Measurements from ENCODE around the gene PJA2. TPM values are rescaled to one million over a fixed set of nuclear protein-coding genes. Genes with fewer than 3 reads are reported as not detected.

Gene PJA2
- polyA plus RNA-seq, 3 donors = 36.2 to 74.1 (median 49.7) TPM

GRCh38 chr5:109454731-109455505, 45.1 kb upstream of the PJA2 start:
- H3K27ac Mint-ChIP-seq = no peak overlapping the region
- Histone ChIP-seq H3K27ac (ENCODE audit: low read depth in 1 of 2, low read length in 2 of 2) (no peak overlapping the region), H3K27me3 (ENCODE audit: control insufficient read depth in 2 of 2, insufficient read depth in 2 of 2, low read length in 2 of 2) (no peaks in the 10 kb centered on the region), H3K9ac (ENCODE audit: insufficient read depth, low read length, poor library complexity, severe bottlenecking) (no peak overlapping the region), H3K9me3 (replicated peaks in 1 of 2; ENCODE audit: control insufficient read depth in 1 of 2, insufficient read depth in 1 of 2, low read length in 2 of 2) (peaks cover 0 to 8% of the 10 kb centered on the region in 2 donors), H3K4me3 (replicated peaks in 1 of 3; ENCODE audit: low read depth in 2 of 3, low read length in 3 of 3) (no peak overlapping the region), H3K79me2 (ENCODE audit: insufficient read depth, low read length) (no peaks in the 10 kb centered on the region), H2AFZ (ENCODE audit: insufficient read depth, low read depth, low read length, poor library complexity, severe bottlenecking) (no peak overlapping the region), H3K4me2 (replicated peaks; ENCODE audit: extremely low read depth, low read length, poor library complexity, severe bottlenecking) (no peak overlapping the region), H3K36me3 (replicated peaks in 1 of 2; ENCODE audit: control insufficient read depth in 1 of 2, insufficient read depth in 2 of 2, low read length in 2 of 2) (no peaks in the 10 kb centered on the region), H4K20me1 (ENCODE audit: insufficient read depth, low read length) (no peaks in the 10 kb centered on the region), H3K4me1 (ENCODE audit: control insufficient read depth in 1 of 2, insufficient read depth in 2 of 2, low read length in 2 of 2) (peaks cover 7 to 9% of the 10 kb centered on the region in 2 donors)
- WGBS (ENCODE audit: insufficient coverage) = no CpG with 5 or more reads among the region's 6 CpGs
- H3K27me3 Mint-ChIP-seq (ENCODE audit: low read depth in 3 of 3) = peaks cover 0 to 3% (median 2%) of the 10 kb centered on the region in 3 donors
- intact Hi-C loops (cut with micrococcal nuclease) = loop anchor here in 1 of 2 donors (10.0 kb wide), 1 partner anchor 720 kb away; no protein-coding TSS in a partner anchor
- TF ChIP-seq CTCF (IDR thresholded peaks at IDR 0.05) = no peak
- H3K9me3 Mint-ChIP-seq = peaks cover 4 to 12% (median 10%) of the 10 kb centered on the region in 7 donors
- H3K4me3 Mint-ChIP-seq = no peak overlapping the region
- H3K36me3 Mint-ChIP-seq = no peaks in the 10 kb centered on the region
- peaks cover 10% of the 10 kb centered on the region for H3K4me1 Mint-ChIP-seq
- no peak for DNase-seq

DNA sequence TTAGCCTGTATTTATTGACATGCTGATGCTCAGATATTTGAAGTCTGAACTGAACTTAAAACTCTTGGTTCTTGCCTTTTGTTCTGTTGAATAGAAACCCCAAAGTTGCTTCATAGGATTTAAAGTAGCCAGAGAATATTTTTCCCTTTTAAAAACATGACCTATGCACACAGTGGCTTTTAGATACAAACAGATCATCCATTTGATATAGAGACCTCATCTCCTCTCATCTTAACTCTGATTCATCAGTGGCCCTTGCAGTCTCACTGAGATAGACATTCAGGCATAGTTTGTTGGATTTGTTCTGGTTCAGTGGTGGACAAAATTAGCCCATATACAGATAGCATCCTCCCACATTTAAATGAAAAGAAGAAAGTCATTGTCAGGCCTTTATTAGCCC, 43.5 kb upstream of the PJA2 start:
- no peaks in the 10 kb centered on the region for H3K36me3 Mint-ChIP-seq
- TF ChIP-seq CTCF (IDR thresholded peaks at IDR 0.05) = no peak
- peaks cover 7 to 14% of the 10 kb centered on the region in 2 donors for H3K4me1 ChIP-seq (ENCODE audit: control insufficient read depth in 1 of 2, insufficient read depth in 2 of 2, low read length in 2 of 2)
- H3K4me2 ChIP-seq (replicated peaks; ENCODE audit: extremely low read depth, low read length, poor library complexity, severe bottlenecking) = no peak overlapping the region
- H3K4me3 Mint-ChIP-seq = no peak overlapping the region
- H4K20me1 ChIP-seq (ENCODE audit: insufficient read depth, low read length) = no peaks in the 10 kb centered on the region
- no peaks in the 10 kb centered on the region for H3K36me3 ChIP-seq (replicated peaks in 1 of 2; ENCODE audit: control insufficient read depth in 1 of 2, insufficient read depth in 2 of 2, low read length in 2 of 2)
- peaks cover 15% of the 10 kb centered on the region for H3K4me1 Mint-ChIP-seq
- H3K9ac ChIP-seq (ENCODE audit: insufficient read depth, low read length, poor library complexity, severe bottlenecking) = no peak overlapping the region
- H3K79me2 ChIP-seq (ENCODE audit: insufficient read depth, low read length) = no peaks in the 10 kb centered on the region
- peaks cover 0 to 8% of the 10 kb centered on the region in 2 donors for H3K9me3 ChIP-seq (replicated peaks in 1 of 2; ENCODE audit: control insufficient read depth in 1 of 2, insufficient read depth in 1 of 2, low read length in 2 of 2)
- no peaks in the 10 kb centered on the region for H3K27me3 ChIP-seq (ENCODE audit: control insufficient read depth in 2 of 2, insufficient read depth in 2 of 2, low read length in 2 of 2)
- H3K4me3 ChIP-seq (replicated peaks in 1 of 3; ENCODE audit: low read depth in 2 of 3, low read length in 3 of 3) = no peak overlapping the region
- no peak for DNase-seq
- no peak overlapping the region for H3K27ac Mint-ChIP-seq
- H2AFZ ChIP-seq (ENCODE audit: insufficient read depth, low read depth, low read length, poor library complexity, severe bottlenecking) = no peak overlapping the region
- H3K27me3 Mint-ChIP-seq (ENCODE audit: low read depth in 3 of 3) = peaks cover 0 to 3% (median 2%) of the 10 kb centered on the region in 3 donors
- peaks cover 1 to 12% (median 7%) of the 10 kb centered on the region in 7 donors for H3K9me3 Mint-ChIP-seq
- intact Hi-C loops (cut with micrococcal nuclease) = loop anchor here in 1 of 2 donors (10.0 kb wide), 1 partner anchor 718 kb away; no protein-coding TSS in a partner anchor
- H3K27ac ChIP-seq (ENCODE audit: low read depth in 1 of 2, low read length in 2 of 2) = no peak overlapping the region

Measured in CD14-positive monocyte (primary cell).